MCF 10A (cell line): ENCODE measurements around the gene CDC16. TPM values are rescaled to one million over a fixed set of nuclear protein-coding genes. Genes with fewer than 3 reads are reported as not detected.
"Not testable (repeated sequence)": the region's sequence is repeated elsewhere in the genome, so short reads cannot be mapped to it uniquely, and the experiment has no call there.

Experiments used
- BruUV-seq: library from RNA; stranded (reverse); fragments of 400-500 nt; replicated peaks from 2 replicates; lab custom pipeline; 2021; lab: Mats Ljungman, UMichigan
- CTCF ChIA-PET: fragments of 300-600 bp; sonication (Branson Sonifier 250); formaldehyde crosslinking; extraction: SDS; loops from one replicate; lab custom pipeline; 2021; ENCODE audit warnings: antibody characterized with exemption, inconsistent platforms; lab: Yijun Ruan, JAX
- POLR2A ChIA-PET: fragments of 300-600, 350-650 bp; sonication (Branson Sonifier 250); formaldehyde crosslinking; extraction: SDS; loops from one replicate; lab custom pipeline; 2020; ENCODE audit warnings: antibody characterized with exemption, inconsistent platforms; lab: Yijun Ruan, JAX
- DNase-seq: peaks from one replicate; pipeline ENCODE4 v3.0.0-alpha.2; 2018; ENCODE audit not compliant: unreplicated experiment
- H3K27ac Mint-ChIP-seq: one replicate; pipeline ENCODE4 v1.8.0; 2022; ENCODE audit warnings: mild to moderate bottlenecking, low read depth, mixed read lengths; ENCODE audit not compliant: unreplicated experiment
- H3K27me3 Mint-ChIP-seq: one replicate; pipeline ENCODE4 v1.8.0; 2022; ENCODE audit warnings: mixed read lengths; ENCODE audit not compliant: insufficient read depth, unreplicated experiment
- H3K36me3 Mint-ChIP-seq: one replicate; pipeline ENCODE4 v1.8.0; 2022; ENCODE audit warnings: mild to moderate bottlenecking, moderate library complexity, mixed read lengths; ENCODE audit not compliant: insufficient read depth, unreplicated experiment
- H3K4me1 Mint-ChIP-seq: one replicate; pipeline ENCODE4 v1.8.0; 2022; ENCODE audit warnings: mixed read lengths; ENCODE audit not compliant: insufficient read depth, unreplicated experiment
- H3K4me3 Mint-ChIP-seq: one replicate; pipeline ENCODE4 v1.8.0; 2022; ENCODE audit warnings: mild to moderate bottlenecking, moderate library complexity, mixed read lengths; ENCODE audit not compliant: unreplicated experiment
- H3K9me3 Mint-ChIP-seq: one replicate; pipeline ENCODE4 v1.8.0; 2022; ENCODE audit warnings: mixed read lengths; ENCODE audit not compliant: unreplicated experiment
- intact Hi-C: fragments of 100-400 bp; cut with micrococcal nuclease; formaldehyde crosslinking; loops from 2 replicates; pipeline ENCODE4 v1.14.1; 2022
- total RNA-seq: library from RNA; stranded (reverse); gene quantifications from 2 replicates; pipeline ENCODE4 v1.2.3, GENCODE V29; 2022
- TF ChIP-seq, protein P1 (sequence below): fragments of 200-600 bp; IDR thresholded peaks from one replicate; pipeline ENCODE4 v1.8.0; 2022; ENCODE audit warnings: antibody characterized with exemption, mild to moderate bottlenecking; ENCODE audit not compliant: unreplicated experiment

CDC16 gene
- total RNA-seq, 1 experiment from 2014 or later, result 72.4 TPM

DNA sequence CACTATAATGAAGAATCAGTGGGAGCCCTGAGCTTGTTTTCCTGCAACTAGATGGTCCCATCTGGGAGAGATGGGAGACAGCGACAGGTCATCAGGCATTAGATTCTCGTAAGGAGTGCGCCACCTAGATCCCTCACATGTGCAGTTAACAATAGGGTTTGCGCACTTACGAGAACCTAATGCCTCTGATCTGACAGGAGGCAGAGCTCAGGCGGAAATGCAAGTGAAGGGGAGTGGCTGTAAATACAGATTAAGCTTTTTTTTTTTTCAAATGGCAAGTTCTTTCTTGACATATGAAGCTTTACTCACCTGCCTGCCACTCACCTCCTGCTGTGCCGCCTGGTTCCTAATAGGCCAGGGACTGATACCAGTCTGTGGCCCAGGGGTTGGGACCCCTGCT is 14.4 kb downstream of the CDC16 start:
- Mint-ChIP-seq H3K36me3 (peaks cover 80% of the 10 kb centered on the region), H3K9me3 (no peaks in the 10 kb centered on the region), H3K4me1 (no peaks in the 10 kb centered on the region), H3K27me3 (no peaks in the 10 kb centered on the region), H3K27ac (no peak overlapping the region), H3K4me3 (no peak overlapping the region)
- intact Hi-C loops, result no loop called here
- ChIA-PET CTCF (no interaction called here), POLR2A (interaction anchor here (1.1 kb wide), 1 partner anchor 13 kb away, joined by 6 read pairs; no protein-coding TSS in a partner anchor)
- TF ChIP-seq, protein P1, sequence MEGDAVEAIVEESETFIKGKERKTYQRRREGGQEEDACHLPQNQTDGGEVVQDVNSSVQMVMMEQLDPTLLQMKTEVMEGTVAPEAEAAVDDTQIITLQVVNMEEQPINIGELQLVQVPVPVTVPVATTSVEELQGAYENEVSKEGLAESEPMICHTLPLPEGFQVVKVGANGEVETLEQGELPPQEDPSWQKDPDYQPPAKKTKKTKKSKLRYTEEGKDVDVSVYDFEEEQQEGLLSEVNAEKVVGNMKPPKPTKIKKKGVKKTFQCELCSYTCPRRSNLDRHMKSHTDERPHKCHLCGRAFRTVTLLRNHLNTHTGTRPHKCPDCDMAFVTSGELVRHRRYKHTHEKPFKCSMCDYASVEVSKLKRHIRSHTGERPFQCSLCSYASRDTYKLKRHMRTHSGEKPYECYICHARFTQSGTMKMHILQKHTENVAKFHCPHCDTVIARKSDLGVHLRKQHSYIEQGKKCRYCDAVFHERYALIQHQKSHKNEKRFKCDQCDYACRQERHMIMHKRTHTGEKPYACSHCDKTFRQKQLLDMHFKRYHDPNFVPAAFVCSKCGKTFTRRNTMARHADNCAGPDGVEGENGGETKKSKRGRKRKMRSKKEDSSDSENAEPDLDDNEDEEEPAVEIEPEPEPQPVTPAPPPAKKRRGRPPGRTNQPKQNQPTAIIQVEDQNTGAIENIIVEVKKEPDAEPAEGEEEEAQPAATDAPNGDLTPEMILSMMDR, result no peak
- no TSS peak for BruUV-seq
- no peak for DNase-seq

DNA sequence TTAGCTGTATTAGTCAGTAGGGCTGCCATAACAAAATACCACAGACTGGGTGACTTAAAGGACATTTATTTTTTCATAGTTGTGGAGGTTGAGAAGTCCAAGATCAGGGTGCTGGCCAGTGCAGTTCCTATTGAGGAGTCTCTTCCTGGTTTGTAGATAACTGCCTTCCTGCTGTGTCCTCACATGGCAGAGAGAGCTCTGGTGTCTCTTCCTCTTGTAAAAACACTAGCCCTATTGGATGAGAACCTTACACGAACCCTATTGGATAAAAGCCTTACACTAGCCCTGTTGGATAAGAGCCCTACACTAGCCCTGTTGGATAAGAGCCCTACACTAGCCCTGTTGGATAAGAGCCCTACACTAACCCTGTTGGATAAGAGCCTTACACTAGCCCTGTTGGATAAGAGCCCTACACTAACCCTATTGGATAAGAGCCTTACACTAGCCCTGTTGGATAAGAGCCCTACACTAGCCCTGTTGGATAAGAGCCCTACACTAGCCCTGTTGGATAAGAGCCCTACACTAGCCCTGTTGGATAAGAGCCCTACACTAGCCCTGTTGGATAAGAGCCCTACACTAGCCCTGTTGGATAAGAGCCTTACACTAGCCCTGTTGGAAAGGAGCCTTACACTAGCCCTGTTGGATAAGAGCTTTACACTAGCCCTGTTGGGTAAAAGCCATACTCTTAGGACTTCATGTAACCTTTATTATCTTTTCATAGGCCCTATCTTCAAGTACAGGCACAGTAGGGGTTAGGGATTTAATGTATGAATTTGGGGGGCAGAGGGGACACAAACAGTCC is 17.1 kb downstream of the CDC16 start:
- H3K27me3 Mint-ChIP-seq, H3K9me3 Mint-ChIP-seq, BruUV-seq, H3K27ac Mint-ChIP-seq, DNase-seq, H3K4me1 Mint-ChIP-seq, intact Hi-C loops, H3K4me3 Mint-ChIP-seq: not testable (repeated sequence)
- CTCF ChIA-PET, result interaction anchor here (0.7 to 1.0 kb wide), 2 partner anchors 29 to 90 kb away, joined by 3 read pairs; no protein-coding TSS in a partner anchor
- peaks cover 79% of the 10 kb centered on the region for H3K36me3 Mint-ChIP-seq
- POLR2A ChIA-PET, result interaction anchor here (1.0 to 1.1 kb wide), 2 partner anchors 12 to 16 kb away, joined by 4 read pairs; no protein-coding TSS in a partner anchor

DNA sequence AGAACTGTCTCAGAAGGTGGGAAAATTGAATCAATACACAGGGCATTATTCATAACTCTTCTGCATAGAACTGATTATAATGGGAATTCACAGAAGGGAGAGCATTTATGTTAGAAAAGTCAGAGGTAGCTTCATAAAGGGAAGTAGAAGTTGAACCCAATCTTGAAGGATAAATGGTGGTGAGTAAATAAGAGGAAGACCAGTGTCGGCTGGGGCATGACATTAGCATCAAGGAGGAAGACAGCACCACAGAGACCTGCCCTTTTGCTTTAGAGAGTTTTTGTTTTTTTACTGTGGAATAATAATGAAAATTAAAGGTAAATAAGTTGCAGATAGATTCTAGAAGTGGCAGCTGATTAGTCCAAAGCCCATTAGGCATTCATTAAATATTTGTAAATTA is 21.9 kb downstream of the CDC16 start:
- ChIA-PET CTCF (no interaction called here), POLR2A (interaction anchor here (1.0 to 1.5 kb wide), 2 partner anchors 13 to 20 kb away, joined by 3 to 4 read pairs; no protein-coding TSS in a partner anchor)
- TF ChIP-seq, protein P1, result no peak
- Mint-ChIP-seq H3K27ac (no peak overlapping the region), H3K4me1 (no peaks in the 10 kb centered on the region), H3K36me3 (peaks cover 87% of the 10 kb centered on the region), H3K27me3 (no peaks in the 10 kb centered on the region), H3K4me3 (no peak overlapping the region), H3K9me3 (no peaks in the 10 kb centered on the region)
- no TSS peak for BruUV-seq
- DNase-seq, result no peak
- intact Hi-C loops, result no loop called here

DNA sequence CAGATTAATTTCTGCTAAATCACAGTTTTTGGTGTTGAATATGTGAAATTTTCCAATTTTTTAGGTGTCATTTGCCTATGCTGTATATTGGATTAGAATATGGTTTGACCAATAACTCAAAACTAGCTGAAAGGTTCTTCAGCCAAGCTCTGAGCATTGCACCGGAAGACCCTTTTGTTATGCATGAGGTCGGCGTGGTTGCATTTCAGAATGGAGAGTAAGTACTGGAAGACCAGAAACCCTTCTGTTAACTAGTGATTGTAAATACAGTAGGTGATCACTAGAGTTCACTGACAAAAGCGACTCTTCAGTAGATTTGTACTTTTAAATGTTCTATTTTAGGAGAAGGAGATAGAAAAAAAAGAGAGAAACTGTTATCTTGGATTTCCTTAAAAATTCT is 22.3 kb downstream of the CDC16 start:
- Mint-ChIP-seq H3K4me3 (no peak overlapping the region), H3K36me3 (peaks cover 87% of the 10 kb centered on the region), H3K27me3 (no peaks in the 10 kb centered on the region), H3K9me3 (no peaks in the 10 kb centered on the region), H3K4me1 (no peaks in the 10 kb centered on the region), H3K27ac (no peak overlapping the region)
- TF ChIP-seq, protein P1, result no peak
- ChIA-PET CTCF (no interaction called here), POLR2A (interaction anchor here (1.0 to 1.5 kb wide), 2 partner anchors 12 to 21 kb away, joined by 3 to 4 read pairs; no protein-coding TSS in a partner anchor)
- BruUV-seq, result no TSS peak
- intact Hi-C loops, result no loop called here
- no peak for DNase-seq
